ENCODE data around the gene ADCY3. TPM values are rescaled to one million over a fixed set of nuclear protein-coding genes. Genes with fewer than 3 reads are reported as not detected.

Gene ADCY3
- total and polyA plus RNA-seq, 2 of the 13 experiments (the other 11 are each of a cell fraction or from before 2014, with no cell fraction given): 0.11 to 0.61 TPM

GRCh38 chr2:24827321-24828237 lies 92.5 kb downstream of the ADCY3 start (continued):
- TF ChIP-seq AHR (CRISPR knock-in tag; IDR thresholded peaks at IDR 0.05) (no peak), ZNF296 (CRISPR knock-in tag; conservative IDR thresholded peaks at IDR 0.05) (no peak), STAG1 (CRISPR knock-in tag; IDR thresholded peaks at IDR 0.05) (peak; percentile 98), ZNF605 (CRISPR knock-in tag; IDR thresholded peaks at IDR 0.05) (no peak), MTF1 (CRISPR knock-in tag; IDR thresholded peaks at IDR 0.05) (no peak), MTA3 (CRISPR knock-in tag; IDR thresholded peaks at IDR 0.05) (no peak), GMEB2 (CRISPR knock-in tag; IDR thresholded peaks at IDR 0.05; ENCODE audit: low read depth) (no peak), ZFY (CRISPR knock-in tag; IDR thresholded peaks at IDR 0.05) (peak; percentile 30; the same call in 1 of the 2 replicates), SP1 (IDR thresholded peaks at IDR 0.05) (no peak), SP1 (CRISPR knock-in tag; IDR thresholded peaks at IDR 0.05) (0 out of 2 replicates have a peak, but pooled peaks have one; percentile 46), NFATC3 (CRISPR knock-in tag; IDR thresholded peaks at IDR 0.05) (no peak), ZBTB20 (CRISPR knock-in tag; IDR thresholded peaks at IDR 0.05; ENCODE audit: borderline replicate concordance, low read depth) (no peak), RBAK (CRISPR knock-in tag; IDR thresholded peaks at IDR 0.05) (no peak), ZNF513 (CRISPR knock-in tag; conservative IDR thresholded peaks at IDR 0.05) (no peak), IRF1 (CRISPR knock-in tag; IDR thresholded peaks at IDR 0.05; ENCODE audit: low read depth) (no peak), PPARG (CRISPR knock-in tag; conservative IDR thresholded peaks at IDR 0.05) (peak; percentile 39; the same call in 1 of the 2 replicates), NR1H2 (CRISPR knock-in tag; IDR thresholded peaks at IDR 0.05; ENCODE audit: borderline replicate concordance, low read depth) (no peak)
- TF ChIP-seq, protein P1, sequence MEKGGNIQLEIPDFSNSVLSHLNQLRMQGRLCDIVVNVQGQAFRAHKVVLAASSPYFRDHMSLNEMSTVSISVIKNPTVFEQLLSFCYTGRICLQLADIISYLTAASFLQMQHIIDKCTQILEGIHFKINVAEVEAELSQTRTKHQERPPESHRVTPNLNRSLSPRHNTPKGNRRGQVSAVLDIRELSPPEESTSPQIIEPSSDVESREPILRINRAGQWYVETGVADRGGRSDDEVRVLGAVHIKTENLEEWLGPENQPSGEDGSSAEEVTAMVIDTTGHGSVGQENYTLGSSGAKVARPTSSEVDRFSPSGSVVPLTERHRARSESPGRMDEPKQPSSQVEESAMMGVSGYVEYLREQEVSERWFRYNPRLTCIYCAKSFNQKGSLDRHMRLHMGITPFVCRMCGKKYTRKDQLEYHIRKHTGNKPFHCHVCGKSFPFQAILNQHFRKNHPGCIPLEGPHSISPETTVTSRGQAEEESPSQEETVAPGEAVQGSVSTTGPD (CRISPR knock-in tag; IDR thresholded peaks at IDR 0.05): no peak
- TF ChIP-seq, protein P2, sequence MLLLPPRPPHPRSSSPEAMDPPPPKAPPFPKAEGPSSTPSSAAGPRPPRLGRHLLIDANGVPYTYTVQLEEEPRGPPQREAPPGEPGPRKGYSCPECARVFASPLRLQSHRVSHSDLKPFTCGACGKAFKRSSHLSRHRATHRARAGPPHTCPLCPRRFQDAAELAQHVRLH (CRISPR knock-in tag; IDR thresholded peaks at IDR 0.05; ENCODE audit: borderline replicate concordance, low read depth): 0 out of 2 replicates have a peak, but pooled peaks have one; percentile 68
- TF ChIP-seq, protein P3, sequence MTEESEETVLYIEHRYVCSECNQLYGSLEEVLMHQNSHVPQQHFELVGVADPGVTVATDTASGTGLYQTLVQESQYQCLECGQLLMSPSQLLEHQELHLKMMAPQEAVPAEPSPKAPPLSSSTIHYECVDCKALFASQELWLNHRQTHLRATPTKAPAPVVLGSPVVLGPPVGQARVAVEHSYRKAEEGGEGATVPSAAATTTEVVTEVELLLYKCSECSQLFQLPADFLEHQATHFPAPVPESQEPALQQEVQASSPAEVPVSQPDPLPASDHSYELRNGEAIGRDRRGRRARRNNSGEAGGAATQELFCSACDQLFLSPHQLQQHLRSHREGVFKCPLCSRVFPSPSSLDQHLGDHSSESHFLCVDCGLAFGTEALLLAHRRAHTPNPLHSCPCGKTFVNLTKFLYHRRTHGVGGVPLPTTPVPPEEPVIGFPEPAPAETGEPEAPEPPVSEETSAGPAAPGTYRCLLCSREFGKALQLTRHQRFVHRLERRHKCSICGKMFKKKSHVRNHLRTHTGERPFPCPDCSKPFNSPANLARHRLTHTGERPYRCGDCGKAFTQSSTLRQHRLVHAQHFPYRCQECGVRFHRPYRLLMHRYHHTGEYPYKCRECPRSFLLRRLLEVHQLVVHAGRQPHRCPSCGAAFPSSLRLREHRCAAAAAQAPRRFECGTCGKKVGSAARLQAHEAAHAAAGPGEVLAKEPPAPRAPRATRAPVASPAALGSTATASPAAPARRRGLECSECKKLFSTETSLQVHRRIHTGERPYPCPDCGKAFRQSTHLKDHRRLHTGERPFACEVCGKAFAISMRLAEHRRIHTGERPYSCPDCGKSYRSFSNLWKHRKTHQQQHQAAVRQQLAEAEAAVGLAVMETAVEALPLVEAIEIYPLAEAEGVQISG (CRISPR knock-in tag; IDR thresholded peaks at IDR 0.05): no peak; the same call in 1 of the 2 replicates

Measured in HepG2 (cell line).